Erythroblast (primary cell): ENCODE data around the gene KLC1.

Source experiments
- GATA1 ChIP-seq: IDR thresholded peaks from 2 replicates; pipeline ENCODE4 v1.6.1; 2011; ENCODE audit warnings: low read depth, mild to moderate bottlenecking, control low read depth, low read length, moderate library complexity
- POLR2A ChIP-seq: IDR thresholded peaks from 2 replicates; pipeline ENCODE4 v1.6.1; 2011; ENCODE audit warnings: mild to moderate bottlenecking, low read length

- TF ChIP-seq POLR2A (no peak), GATA1 (no peak)
Measured at GRCh38 chr14:103696466-103697071, 67.6 kb downstream of the KLC1 start.
